Loucy (cell line): ENCODE data around the gene ETS1.

Experiments
- CTCF ChIP-seq: fragments of 200-600 bp; sonication (generic); conservative IDR thresholded peaks from 2 replicates; pipeline ENCODE4 v1.5.1; 2014; ENCODE audit warnings: mild to moderate bottlenecking, antibody characterized with exemption, low read length
- EZH2phosphoT487 ChIP-seq: fragments of 200-600 bp; IDR thresholded peaks from 2 replicates; pipeline ENCODE4 v1.6.1; 2018; ENCODE audit warnings: antibody characterized with exemption, mild to moderate bottlenecking, moderate library complexity, borderline replicate concordance

- TF ChIP-seq CTCF (no peak), EZH2phosphoT487 (no peak)
Observed at GRCh38 chr11:128576555-128576954, 10.8 kb downstream of the ETS1 start.
